Measurements from ENCODE around the gene UNC13A. TPM values are rescaled to one million over a fixed set of nuclear protein-coding genes. Genes with fewer than 3 reads are reported as not detected.

The UNC13A gene
- total RNA-seq, 1 experiment from 2014 or later = 22.2 TPM

DNA sequence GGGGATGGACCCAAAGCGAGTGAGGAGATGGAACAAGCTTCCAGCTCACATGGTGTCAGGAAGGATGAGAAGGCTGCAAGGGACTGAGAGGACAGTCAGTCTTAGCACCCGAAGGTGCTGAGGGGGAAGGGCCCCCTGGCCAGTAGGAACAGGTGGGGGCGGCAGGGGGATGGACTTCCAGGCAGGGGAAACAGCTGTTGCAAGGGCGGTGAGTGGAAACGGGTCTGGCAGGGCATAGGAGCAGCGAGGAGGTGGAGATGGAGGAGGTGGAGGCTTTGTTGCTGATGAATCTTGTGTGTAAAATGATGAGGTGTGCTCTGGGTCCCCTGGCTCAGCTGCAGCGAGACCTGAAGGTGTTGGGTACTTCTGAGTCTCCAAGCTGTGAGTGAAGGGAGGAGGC lies 32.3 kb upstream of the UNC13A start:
- H4K5ac ChIP-seq (ENCODE audit: insufficient read length, low read depth, low read length) = no peak overlapping the region
- no peak overlapping the region for H3K4ac ChIP-seq (ENCODE audit: low read depth, low read length)
- no peak overlapping the region for H3K14ac ChIP-seq (ENCODE audit: insufficient read depth, low read length)
- H3K4me2 ChIP-seq (ENCODE audit: insufficient read depth, insufficient read length, low read length) = peak overlapping the region; percentile 95
- no peaks in the 10 kb centered on the region for H4K20me1 ChIP-seq (ENCODE audit: control insufficient read depth, insufficient read depth, insufficient read length)
- peak overlapping the region; percentile 45 for H3K9ac ChIP-seq (ENCODE audit: extremely low read depth, insufficient read length, low read length)
- no peak for DNase-seq
- peaks cover 14% of the 10 kb centered on the region; the same call in 1 of the 2 replicates for H3K79me2 ChIP-seq (ENCODE audit: insufficient read depth, low read length)
- peaks cover 22 to 42% (median 36%) of the 10 kb centered on the region in 3 experiments; a peak in 6 of 7 replicates for H3K36me3 Mint-ChIP-seq (ENCODE audit: insufficient read depth in 1 of 3, low read depth in 3 of 3)
- TF ChIP-seq, protein P1, sequence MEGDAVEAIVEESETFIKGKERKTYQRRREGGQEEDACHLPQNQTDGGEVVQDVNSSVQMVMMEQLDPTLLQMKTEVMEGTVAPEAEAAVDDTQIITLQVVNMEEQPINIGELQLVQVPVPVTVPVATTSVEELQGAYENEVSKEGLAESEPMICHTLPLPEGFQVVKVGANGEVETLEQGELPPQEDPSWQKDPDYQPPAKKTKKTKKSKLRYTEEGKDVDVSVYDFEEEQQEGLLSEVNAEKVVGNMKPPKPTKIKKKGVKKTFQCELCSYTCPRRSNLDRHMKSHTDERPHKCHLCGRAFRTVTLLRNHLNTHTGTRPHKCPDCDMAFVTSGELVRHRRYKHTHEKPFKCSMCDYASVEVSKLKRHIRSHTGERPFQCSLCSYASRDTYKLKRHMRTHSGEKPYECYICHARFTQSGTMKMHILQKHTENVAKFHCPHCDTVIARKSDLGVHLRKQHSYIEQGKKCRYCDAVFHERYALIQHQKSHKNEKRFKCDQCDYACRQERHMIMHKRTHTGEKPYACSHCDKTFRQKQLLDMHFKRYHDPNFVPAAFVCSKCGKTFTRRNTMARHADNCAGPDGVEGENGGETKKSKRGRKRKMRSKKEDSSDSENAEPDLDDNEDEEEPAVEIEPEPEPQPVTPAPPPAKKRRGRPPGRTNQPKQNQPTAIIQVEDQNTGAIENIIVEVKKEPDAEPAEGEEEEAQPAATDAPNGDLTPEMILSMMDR (conservative IDR thresholded peaks at IDR 0.05) = no peak
- no peak overlapping the region for H3T11ph ChIP-seq (ENCODE audit: low read length)
- H2AK5ac ChIP-seq (ENCODE audit: insufficient read length, low read length) = no peak overlapping the region
- H3K79me1 ChIP-seq (ENCODE audit: insufficient read depth, low read depth, low read length, poor library complexity, severe bottlenecking) = peaks cover 14% of the 10 kb centered on the region
- H2BK15ac ChIP-seq (ENCODE audit: low read depth, low read length) = no peak overlapping the region
- H3K4me3 Mint-ChIP-seq = peak overlapping the region; percentile 82 to 85
- WGBS (ENCODE audit: extremely low coverage, insufficient read length, low lambda C conversion rate) = no CpG with 5 or more reads among the region's 7 CpGs
- peaks cover 6% of the 10 kb centered on the region for H3K23me2 ChIP-seq (ENCODE audit: insufficient read length, low read depth, low read length, poor library complexity, severe bottlenecking)
- H2BK5ac ChIP-seq (ENCODE audit: insufficient read length, low read length) = no peak overlapping the region
- peaks cover 7% of the 10 kb centered on the region for H3K4me1 ChIP-seq (ENCODE audit: insufficient read depth, low read length)
- H2BK120ac ChIP-seq (ENCODE audit: low read depth, low read length, poor library complexity, severe bottlenecking) = no peak overlapping the region
- H4K91ac ChIP-seq (ENCODE audit: insufficient read length, low read depth, low read length) = no peak overlapping the region
- H3K9me3 ChIP-seq (ENCODE audit: control insufficient read depth, low read depth, low read length) = no peaks in the 10 kb centered on the region
- no peaks in the 10 kb centered on the region for H3K27me3 ChIP-seq (ENCODE audit: insufficient read depth, low read length)
- H3K4me1 Mint-ChIP-seq = peaks cover 25 to 30% of the 10 kb centered on the region in 2 experiments
- no peak overlapping the region for H4K8ac ChIP-seq (replicated peaks; ENCODE audit: insufficient read length, low read depth, low read length)
- no peaks in the 10 kb centered on the region for H3K27me3 Mint-ChIP-seq (ENCODE audit: low read depth)
- no peak overlapping the region for H2BK20ac ChIP-seq (ENCODE audit: low read depth, low read length, poor library complexity, severe bottlenecking)
- H2AFZ ChIP-seq (ENCODE audit: low read length) = no peak overlapping the region
- no peak overlapping the region for H3K56ac ChIP-seq (ENCODE audit: insufficient read length, low read depth, low read length)
- H3K23ac ChIP-seq (ENCODE audit: insufficient read length, low read depth, low read length) = no peak overlapping the region
- H2BK12ac ChIP-seq (ENCODE audit: insufficient read length, low read depth, low read length) = no peak overlapping the region
- H3K18ac ChIP-seq (ENCODE audit: insufficient read length, low read depth, low read length) = no peak overlapping the region
- no peak overlapping the region for H3K27ac ChIP-seq (ENCODE audit: insufficient read length, low read depth, low read length)
- H3K9me3 Mint-ChIP-seq = no peaks in the 10 kb centered on the region; a peak in 1 of 5 replicates
- peak overlapping the region in 2 of 3 experiments; percentile 32 to 93; a peak in 4 of 7 replicates for H3K27ac Mint-ChIP-seq

Measured in H9 (cell line).